HEK293 (cell line): ENCODE measurements around the gene PDZD2.
A peak's percentile ranks its signal among the peaks of the same experiment; 100 is the strongest.

Experiments used
- CTCF ChIA-PET: fragments of 350-600 bp; formaldehyde crosslinking; extraction: SDS; loops from one replicate; lab custom pipeline; 2021; ENCODE audit warnings: antibody characterized with exemption; lab: Yijun Ruan, JAX
- POLR2A ChIA-PET: fragments of 300-600 bp; formaldehyde crosslinking; extraction: SDS; loops from one replicate; lab custom pipeline; 2020; ENCODE audit warnings: antibody characterized with exemption, inconsistent platforms; lab: Yijun Ruan, JAX
- H3K27ac ChIP-seq: fragments of 200-500 bp; sonication (Bioruptor generic); 2 replicates; pipeline ENCODE4 v1.5.1; 2014; ENCODE audit warnings: low read depth, low read length, control low read depth, inconsistent platforms; ENCODE audit errors: extremely low read depth
- H3K36me3 ChIP-seq, 2 experiments: fragments of 200-500 bp in 1 of 2; sonication (Bioruptor generic) in 1 of 2; 1 replicate in 1 of 2; 2 replicates in 1 of 2; pipeline ENCODE4 v1.5.1; 2014 to 2017; ENCODE audit warnings: inconsistent platforms in 2 of 2, low read length in 2 of 2; ENCODE audit not compliant: control insufficient read depth in 2 of 2, insufficient read depth in 1 of 2
- H3K4me1 ChIP-seq: fragments of 200-500 bp; sonication (Bioruptor generic); 2 replicates; pipeline ENCODE4 v1.5.1; 2014; ENCODE audit warnings: mild to moderate bottlenecking, low read length, inconsistent platforms; ENCODE audit not compliant: control insufficient read depth, insufficient read depth
- H3K4me3 ChIP-seq: 2 replicates; pipeline ENCODE4 v1.5.1; 2011; ENCODE audit warnings: low read depth, mild to moderate bottlenecking, control low read depth, low read length, moderate library complexity
- H3K9me3 ChIP-seq: fragments of 200-500 bp; sonication (Bioruptor generic); 2 replicates; pipeline ENCODE4 v1.5.1; 2014; ENCODE audit warnings: low read depth, low read length, inconsistent platforms; ENCODE audit not compliant: control insufficient read depth, insufficient read depth
- SETDB1 ChIP-seq: IDR thresholded peaks from one replicate; pipeline ENCODE4 v1.6.1; 2017; ENCODE audit warnings: mild to moderate bottlenecking, low read length, moderate library complexity, mixed read lengths; ENCODE audit not compliant: insufficient read length
- ZBTB17 ChIP-seq: fragments of 450-650 bp; formaldehyde crosslinking; IDR thresholded peaks from 2 replicates; pipeline ENCODE4 v1.5.1; 2016; ENCODE audit warnings: missing biosample characterization, missing genetic modification characterization
- ZNF354C ChIP-seq: fragments of 450-650 bp; formaldehyde crosslinking; IDR thresholded peaks from 2 replicates; pipeline ENCODE4 v1.5.1; 2016; ENCODE audit warnings: missing biosample characterization, missing genetic modification characterization, low read depth, borderline replicate concordance
- ZNF501 ChIP-seq: fragments of 450-650 bp; formaldehyde crosslinking; IDR thresholded peaks from 2 replicates; pipeline ENCODE4 v1.5.1; 2016; ENCODE audit warnings: missing biosample characterization, missing genetic modification characterization
- ZNF529 ChIP-seq: fragments of 450-650 bp; formaldehyde crosslinking; IDR thresholded peaks from 2 replicates; pipeline ENCODE4 v1.5.1; 2017; ENCODE audit warnings: missing genetic modification characterization, missing biosample characterization; ENCODE audit not compliant: insufficient replicate concordance
- ZNF558 ChIP-seq: fragments of 450-650 bp; formaldehyde crosslinking; IDR thresholded peaks from 2 replicates; pipeline ENCODE4 v1.5.1; 2016; ENCODE audit warnings: missing biosample characterization, missing genetic modification characterization
- ZNF585B ChIP-seq: fragments of 450-650 bp; formaldehyde crosslinking; IDR thresholded peaks from 2 replicates; pipeline ENCODE4 v1.5.1; 2016; ENCODE audit warnings: missing biosample characterization, missing genetic modification characterization
- ZNF791 ChIP-seq: fragments of 450-650 bp; formaldehyde crosslinking; IDR thresholded peaks from 2 replicates; pipeline ENCODE4 v1.5.1; 2016; ENCODE audit warnings: missing biosample characterization, missing genetic modification characterization
- TF ChIP-seq, protein P1 (sequence below): fragments of 450-650 bp; formaldehyde crosslinking; IDR thresholded peaks from 2 replicates; pipeline ENCODE4 v1.5.1; 2016; ENCODE audit warnings: missing biosample characterization, missing genetic modification characterization
- TF ChIP-seq, protein P2 (sequence below): fragments of 450-650 bp; formaldehyde crosslinking; IDR thresholded peaks from 2 replicates; pipeline ENCODE4 v1.5.1; 2016; ENCODE audit warnings: missing biosample characterization, missing genetic modification characterization
- TF ChIP-seq, protein P3 (sequence below): fragments of 450-650 bp; formaldehyde crosslinking; IDR thresholded peaks from 2 replicates; pipeline ENCODE4 v1.5.1; 2016; ENCODE audit warnings: missing biosample characterization, missing genetic modification characterization, low read depth
- TF ChIP-seq, protein P4 (sequence below): fragments of 450-650 bp; IDR thresholded peaks from 2 replicates; pipeline ENCODE4 v1.5.1; 2018; ENCODE audit warnings: missing biosample characterization, missing genetic modification characterization
- TF ChIP-seq, protein P5 (sequence below): fragments of 450-650 bp; formaldehyde crosslinking; IDR thresholded peaks from 2 replicates; pipeline ENCODE4 v1.5.1; 2017; ENCODE audit warnings: missing biosample characterization, missing genetic modification characterization

The PDZD2 gene

DNA sequence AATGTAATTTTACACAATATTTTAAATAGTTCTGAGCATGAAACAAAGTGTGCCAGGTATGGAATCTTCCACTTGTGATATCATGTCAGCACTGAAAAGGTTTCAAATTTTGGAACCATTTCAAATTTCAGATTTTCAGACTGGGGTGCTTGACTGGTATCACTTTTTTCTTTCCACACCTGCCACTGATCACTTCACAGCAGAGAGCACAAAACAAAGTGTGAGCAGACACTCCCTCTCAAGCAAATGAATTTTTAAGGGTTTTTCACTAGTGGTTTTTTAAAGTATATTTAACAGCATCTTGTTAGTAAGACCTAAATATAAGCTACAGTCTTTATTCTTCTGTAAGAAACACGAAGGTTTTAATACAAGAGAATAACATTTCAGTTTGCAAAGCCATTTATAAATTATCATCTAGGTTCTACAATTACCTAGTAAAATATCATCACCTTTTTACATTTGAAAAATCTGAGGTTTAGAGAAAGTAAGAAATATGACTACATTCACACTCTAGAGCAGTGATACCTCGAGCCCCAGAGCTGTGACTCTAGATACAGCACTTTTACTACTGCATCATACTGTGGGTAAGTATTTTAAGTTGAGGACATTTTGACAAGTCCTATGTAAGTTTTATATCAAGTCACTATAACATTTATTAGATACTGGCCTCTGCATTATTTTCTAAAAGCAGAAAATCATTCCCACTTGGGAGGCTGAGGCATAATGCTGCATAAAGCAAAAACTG is 520.6 kb downstream of the PDZD2 start:
- ChIA-PET POLR2A (interaction anchor here (1.3 kb wide), 1 partner anchor 15 kb away, joined by 3 read pairs; the partner anchor contains the start of gene GOLPH3), CTCF (no interaction called here)
- H3K9me3 ChIP-seq: no peaks in the 10 kb centered on the region
- H3K4me1 ChIP-seq: peaks cover 21% of the 10 kb centered on the region; the same call in 1 of the 2 replicates
- peaks cover 0 to 22% of the 10 kb centered on the region in 2 experiments; a peak in 1 of 3 replicates for H3K36me3 ChIP-seq
- H3K4me3 ChIP-seq: no peak overlapping the region
- H3K27ac ChIP-seq: no peak overlapping the region
- TF ChIP-seq, protein P1, sequence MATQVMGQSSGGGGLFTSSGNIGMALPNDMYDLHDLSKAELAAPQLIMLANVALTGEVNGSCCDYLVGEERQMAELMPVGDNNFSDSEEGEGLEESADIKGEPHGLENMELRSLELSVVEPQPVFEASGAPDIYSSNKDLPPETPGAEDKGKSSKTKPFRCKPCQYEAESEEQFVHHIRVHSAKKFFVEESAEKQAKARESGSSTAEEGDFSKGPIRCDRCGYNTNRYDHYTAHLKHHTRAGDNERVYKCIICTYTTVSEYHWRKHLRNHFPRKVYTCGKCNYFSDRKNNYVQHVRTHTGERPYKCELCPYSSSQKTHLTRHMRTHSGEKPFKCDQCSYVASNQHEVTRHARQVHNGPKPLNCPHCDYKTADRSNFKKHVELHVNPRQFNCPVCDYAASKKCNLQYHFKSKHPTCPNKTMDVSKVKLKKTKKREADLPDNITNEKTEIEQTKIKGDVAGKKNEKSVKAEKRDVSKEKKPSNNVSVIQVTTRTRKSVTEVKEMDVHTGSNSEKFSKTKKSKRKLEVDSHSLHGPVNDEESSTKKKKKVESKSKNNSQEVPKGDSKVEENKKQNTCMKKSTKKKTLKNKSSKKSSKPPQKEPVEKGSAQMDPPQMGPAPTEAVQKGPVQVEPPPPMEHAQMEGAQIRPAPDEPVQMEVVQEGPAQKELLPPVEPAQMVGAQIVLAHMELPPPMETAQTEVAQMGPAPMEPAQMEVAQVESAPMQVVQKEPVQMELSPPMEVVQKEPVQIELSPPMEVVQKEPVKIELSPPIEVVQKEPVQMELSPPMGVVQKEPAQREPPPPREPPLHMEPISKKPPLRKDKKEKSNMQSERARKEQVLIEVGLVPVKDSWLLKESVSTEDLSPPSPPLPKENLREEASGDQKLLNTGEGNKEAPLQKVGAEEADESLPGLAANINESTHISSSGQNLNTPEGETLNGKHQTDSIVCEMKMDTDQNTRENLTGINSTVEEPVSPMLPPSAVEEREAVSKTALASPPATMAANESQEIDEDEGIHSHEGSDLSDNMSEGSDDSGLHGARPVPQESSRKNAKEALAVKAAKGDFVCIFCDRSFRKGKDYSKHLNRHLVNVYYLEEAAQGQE (tag by site-specific recombination): no peak
- TF ChIP-seq, protein P2, sequence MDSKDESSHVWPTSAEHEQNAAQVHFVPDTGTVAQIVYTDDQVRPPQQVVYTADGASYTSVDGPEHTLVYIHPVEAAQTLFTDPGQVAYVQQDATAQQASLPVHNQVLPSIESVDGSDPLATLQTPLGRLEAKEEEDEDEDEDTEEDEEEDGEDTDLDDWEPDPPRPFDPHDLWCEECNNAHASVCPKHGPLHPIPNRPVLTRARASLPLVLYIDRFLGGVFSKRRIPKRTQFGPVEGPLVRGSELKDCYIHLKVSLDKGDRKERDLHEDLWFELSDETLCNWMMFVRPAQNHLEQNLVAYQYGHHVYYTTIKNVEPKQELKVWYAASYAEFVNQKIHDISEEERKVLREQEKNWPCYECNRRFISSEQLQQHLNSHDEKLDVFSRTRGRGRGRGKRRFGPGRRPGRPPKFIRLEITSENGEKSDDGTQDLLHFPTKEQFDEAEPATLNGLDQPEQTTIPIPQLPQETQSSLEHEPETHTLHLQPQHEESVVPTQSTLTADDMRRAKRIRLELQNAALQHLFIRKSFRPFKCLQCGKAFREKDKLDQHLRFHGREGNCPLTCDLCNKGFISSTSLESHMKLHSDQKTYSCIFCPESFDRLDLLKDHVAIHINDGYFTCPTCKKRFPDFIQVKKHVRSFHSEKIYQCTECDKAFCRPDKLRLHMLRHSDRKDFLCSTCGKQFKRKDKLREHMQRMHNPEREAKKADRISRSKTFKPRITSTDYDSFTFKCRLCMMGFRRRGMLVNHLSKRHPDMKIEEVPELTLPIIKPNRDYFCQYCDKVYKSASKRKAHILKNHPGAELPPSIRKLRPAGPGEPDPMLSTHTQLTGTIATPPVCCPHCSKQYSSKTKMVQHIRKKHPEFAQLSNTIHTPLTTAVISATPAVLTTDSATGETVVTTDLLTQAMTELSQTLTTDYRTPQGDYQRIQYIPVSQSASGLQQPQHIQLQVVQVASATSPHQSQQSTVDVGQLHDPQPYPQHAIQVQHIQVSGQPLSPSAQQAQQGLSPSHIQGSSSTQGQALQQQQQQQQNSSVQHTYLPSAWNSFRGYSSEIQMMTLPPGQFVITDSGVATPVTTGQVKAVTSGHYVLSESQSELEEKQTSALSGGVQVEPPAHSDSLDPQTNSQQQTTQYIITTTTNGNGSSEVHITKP (tag by site-specific recombination): peak; percentile 27

DNA sequence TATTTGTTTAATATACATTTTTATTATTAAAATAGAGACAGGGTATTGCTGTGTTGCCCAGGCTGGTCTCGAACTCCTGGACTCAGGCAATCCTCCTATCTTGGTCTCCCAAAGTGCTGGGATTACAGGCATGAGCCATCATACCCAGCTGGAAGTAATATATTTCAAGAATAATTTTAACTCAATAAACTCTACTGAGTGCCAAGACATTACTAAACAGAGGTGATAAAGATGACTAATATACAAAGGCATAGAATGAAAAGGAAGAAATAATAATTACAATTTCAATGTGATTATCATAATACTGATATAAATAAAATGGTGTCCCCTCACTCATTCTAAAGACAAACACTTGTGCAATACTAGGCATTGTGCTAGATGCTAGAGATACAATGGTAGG is 521.3 kb downstream of the PDZD2 start:
- H3K36me3 ChIP-seq: peaks cover 4 to 29% of the 10 kb centered on the region in 2 experiments; a peak in 2 of 3 replicates
- POLR2A ChIA-PET: interaction anchor here (1.3 kb wide), 1 partner anchor 14 kb away, joined by 3 read pairs; the partner anchor contains the start of gene GOLPH3
- TF ChIP-seq, protein P3, sequence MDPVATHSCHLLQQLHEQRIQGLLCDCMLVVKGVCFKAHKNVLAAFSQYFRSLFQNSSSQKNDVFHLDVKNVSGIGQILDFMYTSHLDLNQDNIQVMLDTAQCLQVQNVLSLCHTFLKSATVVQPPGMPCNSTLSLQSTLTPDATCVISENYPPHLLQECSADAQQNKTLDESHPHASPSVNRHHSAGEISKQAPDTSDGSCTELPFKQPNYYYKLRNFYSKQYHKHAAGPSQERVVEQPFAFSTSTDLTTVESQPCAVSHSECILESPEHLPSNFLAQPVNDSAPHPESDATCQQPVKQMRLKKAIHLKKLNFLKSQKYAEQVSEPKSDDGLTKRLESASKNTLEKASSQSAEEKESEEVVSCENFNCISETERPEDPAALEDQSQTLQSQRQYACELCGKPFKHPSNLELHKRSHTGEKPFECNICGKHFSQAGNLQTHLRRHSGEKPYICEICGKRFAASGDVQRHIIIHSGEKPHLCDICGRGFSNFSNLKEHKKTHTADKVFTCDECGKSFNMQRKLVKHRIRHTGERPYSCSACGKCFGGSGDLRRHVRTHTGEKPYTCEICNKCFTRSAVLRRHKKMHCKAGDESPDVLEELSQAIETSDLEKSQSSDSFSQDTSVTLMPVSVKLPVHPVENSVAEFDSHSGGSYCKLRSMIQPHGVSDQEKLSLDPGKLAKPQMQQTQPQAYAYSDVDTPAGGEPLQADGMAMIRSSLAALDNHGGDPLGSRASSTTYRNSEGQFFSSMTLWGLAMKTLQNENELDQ (tag by site-specific recombination): no peak
- no peak for TF ChIP-seq ZNF501
- no peak for TF ChIP-seq SETDB1
- TF ChIP-seq ZNF529 (tag by site-specific recombination): no peak
- no peak for TF ChIP-seq ZNF558
- TF ChIP-seq ZNF585B: no peak
- TF ChIP-seq, protein P4, sequence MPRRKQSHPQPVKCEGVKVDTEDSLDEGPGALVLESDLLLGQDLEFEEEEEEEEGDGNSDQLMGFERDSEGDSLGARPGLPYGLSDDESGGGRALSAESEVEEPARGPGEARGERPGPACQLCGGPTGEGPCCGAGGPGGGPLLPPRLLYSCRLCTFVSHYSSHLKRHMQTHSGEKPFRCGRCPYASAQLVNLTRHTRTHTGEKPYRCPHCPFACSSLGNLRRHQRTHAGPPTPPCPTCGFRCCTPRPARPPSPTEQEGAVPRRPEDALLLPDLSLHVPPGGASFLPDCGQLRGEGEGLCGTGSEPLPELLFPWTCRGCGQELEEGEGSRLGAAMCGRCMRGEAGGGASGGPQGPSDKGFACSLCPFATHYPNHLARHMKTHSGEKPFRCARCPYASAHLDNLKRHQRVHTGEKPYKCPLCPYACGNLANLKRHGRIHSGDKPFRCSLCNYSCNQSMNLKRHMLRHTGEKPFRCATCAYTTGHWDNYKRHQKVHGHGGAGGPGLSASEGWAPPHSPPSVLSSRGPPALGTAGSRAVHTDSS: no peak
- TF ChIP-seq, protein P5, sequence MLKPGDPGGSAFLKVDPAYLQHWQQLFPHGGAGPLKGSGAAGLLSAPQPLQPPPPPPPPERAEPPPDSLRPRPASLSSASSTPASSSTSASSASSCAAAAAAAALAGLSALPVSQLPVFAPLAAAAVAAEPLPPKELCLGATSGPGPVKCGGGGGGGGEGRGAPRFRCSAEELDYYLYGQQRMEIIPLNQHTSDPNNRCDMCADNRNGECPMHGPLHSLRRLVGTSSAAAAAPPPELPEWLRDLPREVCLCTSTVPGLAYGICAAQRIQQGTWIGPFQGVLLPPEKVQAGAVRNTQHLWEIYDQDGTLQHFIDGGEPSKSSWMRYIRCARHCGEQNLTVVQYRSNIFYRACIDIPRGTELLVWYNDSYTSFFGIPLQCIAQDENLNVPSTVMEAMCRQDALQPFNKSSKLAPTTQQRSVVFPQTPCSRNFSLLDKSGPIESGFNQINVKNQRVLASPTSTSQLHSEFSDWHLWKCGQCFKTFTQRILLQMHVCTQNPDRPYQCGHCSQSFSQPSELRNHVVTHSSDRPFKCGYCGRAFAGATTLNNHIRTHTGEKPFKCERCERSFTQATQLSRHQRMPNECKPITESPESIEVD: peak; percentile 61
- TF ChIP-seq ZNF791: no peak
- TF ChIP-seq ZBTB17: 0 out of 2 replicates have a peak, but pooled peaks have one; percentile 39
- TF ChIP-seq ZNF354C (tag by site-specific recombination): no peak
- H3K9me3 ChIP-seq: no peaks in the 10 kb centered on the region
- CTCF ChIA-PET: no interaction called here
- H3K4me3 ChIP-seq: no peak overlapping the region
- H3K27ac ChIP-seq: no peak overlapping the region
- H3K4me1 ChIP-seq: peaks cover 21% of the 10 kb centered on the region; the same call in 1 of the 2 replicates
